Muscle layer of duodenum (tissue), 2 donors: Measurements from ENCODE around the gene MIDN.

Source experiments
- H3K27ac ChIP-seq: one replicate; pipeline ENCODE4 v1.7.0; 2013; ENCODE audit warnings: mild to moderate bottlenecking, low read length
- H3K27me3 ChIP-seq: one replicate; pipeline ENCODE4 v1.7.0; 2013; ENCODE audit warnings: low read depth, mild to moderate bottlenecking, control low read depth, low read length
- H3K36me3 ChIP-seq, 2 donors: one replicate each; pipeline ENCODE4 v1.7.0; 2013; ENCODE audit warnings: low read length in 2 of 2, control low read depth in 1 of 2, mild to moderate bottlenecking in 1 of 2; ENCODE audit not compliant: insufficient read depth in 2 of 2, control insufficient read depth in 1 of 2
- H3K4me1 ChIP-seq, 2 donors: one replicate each; pipeline ENCODE4 v1.7.0; 2013; ENCODE audit warnings: low read length in 2 of 2, mild to moderate bottlenecking in 2 of 2, control low read depth in 1 of 2, moderate library complexity in 1 of 2; ENCODE audit not compliant: insufficient read depth in 2 of 2, control insufficient read depth in 1 of 2
- H3K4me3 ChIP-seq, 2 donors: one replicate each; pipeline ENCODE4 v1.7.0; 2013; ENCODE audit warnings: low read length in 2 of 2, low read depth in 1 of 2, mild to moderate bottlenecking in 1 of 2
- H3K9me3 ChIP-seq, 2 donors: one replicate each; pipeline ENCODE4 v1.7.0; 2013; ENCODE audit warnings: low read length in 2 of 2, control low read depth in 1 of 2, mild to moderate bottlenecking in 1 of 2; ENCODE audit not compliant: control insufficient read depth in 1 of 2
- donor health status: healthy.

The MIDN gene

DNA sequence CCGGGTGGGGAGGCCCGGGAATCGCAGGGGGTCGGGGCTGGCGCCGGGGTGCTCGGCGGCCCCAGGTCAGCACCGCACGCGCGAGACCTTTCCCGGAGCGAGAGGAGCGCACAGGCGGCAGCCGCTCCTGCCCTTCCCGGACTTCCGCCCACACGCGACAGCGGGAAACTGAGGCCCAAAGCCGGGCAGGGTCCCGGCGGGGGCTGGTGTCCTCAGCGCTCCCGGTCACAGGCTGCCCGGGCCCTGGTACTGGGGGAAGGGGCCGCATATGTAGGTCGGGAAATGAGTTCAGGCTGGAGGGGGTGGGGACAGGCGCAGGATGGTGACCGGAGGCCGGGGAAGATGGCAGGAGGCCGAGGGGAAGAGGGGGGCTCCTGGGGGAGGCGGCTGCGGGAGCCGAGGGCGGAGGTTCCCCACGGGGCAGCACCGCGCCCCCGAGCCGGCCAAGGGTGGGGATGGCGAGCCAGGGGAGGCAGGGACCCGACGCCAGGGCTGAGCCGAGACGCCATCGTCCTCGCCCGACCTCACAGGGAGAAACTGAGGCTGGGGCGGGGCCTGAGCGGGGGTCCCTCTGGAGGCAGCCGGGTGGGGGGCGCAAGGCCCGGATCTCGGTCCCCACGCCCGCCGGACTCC lies 11.2 kb upstream of the MIDN start:
- no peaks in the 10 kb centered on the region for H3K9me3 ChIP-seq
- H3K27ac ChIP-seq: no peak overlapping the region
- no peaks in the 10 kb centered on the region for H3K27me3 ChIP-seq
- peaks cover 6 to 53% of the 10 kb centered on the region in 2 donors for H3K4me1 ChIP-seq
- H3K4me3 ChIP-seq: peak overlapping the region in 1 of 2 donors; percentile 68
- H3K36me3 ChIP-seq: no peaks in the 10 kb centered on the region

DNA sequence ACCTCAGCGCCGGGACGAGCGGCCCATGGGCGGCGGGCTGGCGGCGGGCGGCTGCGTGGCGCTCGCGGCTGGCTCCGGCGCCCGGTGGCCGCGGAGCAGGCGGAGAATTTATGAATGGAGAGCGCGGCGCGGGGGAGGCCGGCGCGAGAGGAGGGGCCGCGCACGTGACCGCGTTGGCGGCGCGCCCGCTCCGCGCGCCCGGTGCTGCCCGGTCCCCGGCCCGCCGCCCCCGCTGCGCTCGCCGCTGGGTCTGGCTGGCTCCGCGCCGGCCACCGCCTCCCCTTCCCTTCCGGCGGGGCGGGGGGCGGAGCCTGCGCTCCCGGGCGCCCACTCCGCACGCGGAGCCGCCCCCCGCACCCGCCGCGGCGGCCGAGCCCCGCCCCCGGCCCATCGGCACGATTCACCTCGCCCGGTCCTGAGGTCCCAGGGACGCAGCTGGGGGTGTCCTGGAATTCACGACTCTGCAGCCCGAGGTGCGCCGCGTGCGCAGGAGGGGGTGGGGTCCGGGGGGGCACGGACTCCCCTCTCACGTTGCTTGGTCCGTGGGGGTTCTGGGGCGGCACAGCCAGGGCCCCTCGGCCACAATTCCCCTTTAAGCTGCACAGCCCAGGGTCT lies 10.5 kb upstream of the MIDN start, which contains the start of gene CBARP:
Gene CBARP (minus strand): TSS at position 252 of the 615 bp plus-strand sequence. CDS start 1,905 bp downstream, outside the sequence.
- Histone ChIP-seq H3K36me3 (no peaks in the 10 kb centered on the region), H3K27me3 (no peaks in the 10 kb centered on the region), H3K4me1 (peaks cover 2 to 53% of the 10 kb centered on the region in 2 donors), H3K4me3 (peak within 1 kb of the TSS in 1 of 2 donors; percentile 68), H3K9me3 (no peaks in the 10 kb centered on the region), H3K27ac (no peak within 1 kb of the TSS)

DNA sequence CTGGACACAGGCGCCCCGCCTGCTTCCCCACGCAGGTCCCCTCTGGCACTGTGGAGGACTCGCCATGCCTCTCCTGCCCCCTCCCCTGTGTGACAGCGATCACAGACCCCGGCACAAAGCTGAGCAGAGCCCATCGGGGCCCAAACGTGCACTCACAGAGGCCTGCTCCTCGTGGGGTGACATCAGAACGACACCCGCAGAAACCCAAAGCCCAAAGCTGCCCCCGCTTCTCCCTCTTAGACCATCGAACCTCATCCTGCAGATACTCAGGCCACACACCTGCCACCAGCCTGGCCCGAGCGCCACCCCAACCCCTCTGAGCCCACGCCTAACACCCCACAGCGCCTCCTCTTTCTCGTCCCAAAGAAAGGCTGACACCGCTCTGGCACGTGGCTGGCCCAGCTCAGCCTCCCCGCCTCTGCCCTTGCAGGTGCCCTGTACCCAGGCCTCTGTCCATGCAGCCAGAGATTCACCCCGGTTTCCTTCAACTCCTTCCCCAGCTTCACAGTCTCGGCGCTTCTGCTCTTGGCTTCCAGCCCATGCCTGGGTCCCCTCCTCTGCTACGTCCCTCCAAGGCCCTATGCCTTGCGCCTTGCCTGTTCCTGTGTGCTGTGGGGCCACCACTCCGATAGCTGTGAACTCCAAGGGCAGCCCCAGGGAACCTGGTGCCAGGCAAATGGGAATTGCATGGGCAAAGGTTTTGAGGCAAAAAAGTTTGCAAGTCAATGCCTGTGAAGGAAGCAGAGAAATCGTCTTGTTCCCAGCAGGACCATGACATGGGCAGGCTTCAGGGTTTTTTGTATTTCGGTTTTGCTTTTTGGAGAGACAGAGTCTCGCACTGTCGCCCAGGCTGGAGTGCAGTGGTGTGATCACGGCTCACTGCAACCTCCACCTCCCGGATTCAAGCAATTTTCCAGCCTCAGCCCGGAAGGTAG lies 9.7 kb upstream of the MIDN start:
- Histone ChIP-seq H3K4me1 (peaks cover 6 to 53% of the 10 kb centered on the region in 2 donors), H3K27me3 (no peaks in the 10 kb centered on the region), H3K9me3 (no peaks in the 10 kb centered on the region), H3K36me3 (no peaks in the 10 kb centered on the region), H3K4me3 (peak overlapping the region in 1 of 2 donors; percentile 56), H3K27ac (no peak overlapping the region)

DNA sequence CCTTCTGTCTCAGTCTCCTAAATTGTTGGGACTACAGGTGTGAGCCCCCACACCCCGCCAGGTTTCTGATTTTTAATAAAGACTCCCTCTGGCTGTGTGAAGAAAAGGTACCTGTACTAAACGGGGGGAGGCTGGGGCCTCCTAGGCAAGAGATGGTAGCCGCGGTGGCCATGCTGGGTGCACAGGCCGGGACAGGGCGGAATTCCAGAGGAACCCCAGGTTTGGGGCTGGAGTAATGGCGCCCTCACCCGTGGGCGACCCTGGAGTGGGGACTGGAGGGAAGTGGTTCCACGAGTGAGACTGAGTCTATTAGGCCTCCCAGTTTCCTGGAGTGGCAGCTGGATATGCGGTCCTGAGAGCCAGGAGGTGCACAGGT lies 9.0 kb upstream of the MIDN start:
- Histone ChIP-seq H3K4me3 (peak overlapping the region in 1 of 2 donors; percentile 40), H3K36me3 (no peaks in the 10 kb centered on the region), H3K27me3 (no peaks in the 10 kb centered on the region), H3K27ac (no peak overlapping the region), H3K9me3 (no peaks in the 10 kb centered on the region), H3K4me1 (peaks cover 7 to 56% of the 10 kb centered on the region in 2 donors)

DNA sequence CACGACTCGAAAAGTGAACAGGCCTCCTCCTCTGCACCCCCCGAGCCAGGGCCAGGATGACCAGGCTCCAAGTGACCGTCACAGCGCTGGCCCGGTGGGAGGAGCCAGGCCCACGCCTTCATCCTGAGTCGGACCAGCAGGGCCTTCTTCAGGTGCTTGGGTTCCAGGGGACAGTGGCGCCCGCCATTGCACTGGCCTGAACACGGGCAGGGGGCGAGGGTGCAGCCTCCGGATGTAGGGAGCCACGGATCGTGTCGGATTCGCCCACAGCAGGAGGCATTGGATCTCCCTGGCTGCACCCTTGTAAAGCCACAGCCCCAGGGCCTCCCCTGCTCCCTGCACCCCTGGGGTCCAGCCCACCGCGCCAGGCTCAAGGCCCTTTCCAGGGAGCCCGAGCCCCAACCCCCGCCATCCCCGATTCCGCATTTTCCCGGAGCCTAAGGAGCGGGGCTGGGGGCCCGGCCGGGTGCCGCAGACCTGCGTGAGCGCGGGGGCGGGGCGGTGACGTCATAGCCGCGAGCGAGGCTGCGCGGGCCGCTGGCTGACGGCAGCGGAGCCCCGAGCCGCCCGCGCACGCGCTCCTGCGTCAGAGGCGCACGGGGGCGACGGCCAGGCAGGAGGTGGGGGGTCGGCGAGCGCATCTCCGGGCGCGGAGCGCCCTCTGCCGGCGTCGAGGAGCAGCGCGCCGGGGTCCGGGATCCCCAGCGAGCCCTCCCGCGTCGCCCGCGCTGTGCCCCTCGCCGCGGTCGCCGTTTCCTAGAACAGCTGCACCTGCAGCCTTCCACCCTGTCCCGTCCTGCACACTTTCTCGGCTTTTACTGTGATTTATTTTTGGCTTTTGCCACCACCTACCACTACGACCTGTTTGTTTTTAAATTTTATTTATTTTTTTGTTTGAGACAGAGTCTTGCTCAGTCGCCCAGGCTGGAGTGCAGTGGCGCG lies 8.3 kb upstream of the MIDN start:
- Histone ChIP-seq H3K27me3 (no peaks in the 10 kb centered on the region), H3K4me1 (peaks cover 9 to 62% of the 10 kb centered on the region in 2 donors), H3K36me3 (no peaks in the 10 kb centered on the region), H3K4me3 (peak overlapping the region in 1 of 2 donors; percentile 40), H3K9me3 (no peaks in the 10 kb centered on the region), H3K27ac (no peak overlapping the region)

DNA sequence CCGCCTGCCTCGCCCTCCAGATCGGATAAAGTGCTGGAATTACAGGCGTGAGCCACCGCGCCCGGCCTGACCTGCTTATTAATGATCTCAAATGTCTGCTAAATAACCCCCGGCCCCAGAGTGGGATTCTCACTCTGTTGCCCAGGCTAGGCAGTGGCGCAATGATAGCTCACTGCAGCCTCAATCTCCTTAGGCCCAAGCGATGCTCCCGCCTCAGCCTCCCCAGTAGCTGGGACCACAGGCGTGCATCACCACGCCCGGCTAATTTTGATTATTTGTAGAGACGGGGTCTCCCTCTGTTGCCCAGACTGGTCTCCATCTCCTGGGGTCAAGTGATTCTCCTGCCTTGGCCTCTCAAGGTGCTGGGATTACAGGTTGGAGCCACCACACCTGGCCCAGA lies 7.5 kb upstream of the MIDN start:
- H3K27ac ChIP-seq: no peak overlapping the region
- peak overlapping the region in 1 of 2 donors; percentile 89 for H3K4me3 ChIP-seq
- H3K36me3 ChIP-seq: no peaks in the 10 kb centered on the region
- H3K9me3 ChIP-seq: no peaks in the 10 kb centered on the region
- H3K4me1 ChIP-seq: peaks cover 9 to 70% of the 10 kb centered on the region in 2 donors
- H3K27me3 ChIP-seq: no peaks in the 10 kb centered on the region

DNA sequence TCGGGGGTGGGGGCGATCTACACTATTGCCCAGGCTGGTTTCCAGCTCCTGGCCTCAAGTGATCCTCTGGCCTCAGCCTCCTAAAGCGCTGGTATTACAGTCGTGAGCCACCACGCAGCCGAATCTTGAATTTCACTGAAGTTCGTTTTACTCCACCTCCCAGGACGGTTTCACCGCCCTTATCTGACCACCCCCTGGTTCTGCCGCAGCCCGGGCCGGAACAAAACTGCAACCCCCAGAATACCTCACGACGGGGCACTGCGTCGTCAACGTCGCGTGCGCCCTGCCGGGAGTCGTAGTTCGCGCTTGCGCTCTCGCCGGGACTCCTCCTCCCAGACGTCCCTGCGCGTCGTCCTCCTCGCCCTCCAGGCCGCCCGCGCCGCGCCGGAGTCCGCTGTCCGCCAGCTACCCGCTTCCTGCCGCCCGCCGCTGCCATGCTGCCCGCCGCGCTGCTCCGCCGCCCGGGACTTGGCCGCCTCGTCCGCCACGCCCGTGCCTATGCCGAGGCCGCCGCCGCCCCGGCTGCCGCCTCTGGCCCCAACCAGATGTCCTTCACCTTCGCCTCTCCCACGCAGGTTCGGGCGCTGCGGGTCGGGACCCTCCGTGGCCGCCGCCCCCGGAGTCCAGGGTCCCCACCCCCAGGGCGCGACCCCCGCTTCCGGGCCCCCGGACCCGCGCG lies 6.8 kb upstream of the MIDN start, which contains the start of gene ATP5F1D:
Gene ATP5F1D (plus strand): TSS at position 335 of the 679 bp plus-strand sequence. CDS start 100 bp downstream, at position 435.
- Histone ChIP-seq H3K4me1 (peaks cover 9 to 68% of the 10 kb centered on the region in 2 donors), H3K9me3 (no peaks in the 10 kb centered on the region), H3K36me3 (no peaks in the 10 kb centered on the region), H3K27ac (peak within 1 kb of the TSS; percentile 39), H3K27me3 (no peaks in the 10 kb centered on the region), H3K4me3 (peak within 1 kb of the TSS; percentile 68 to 89)

DNA sequence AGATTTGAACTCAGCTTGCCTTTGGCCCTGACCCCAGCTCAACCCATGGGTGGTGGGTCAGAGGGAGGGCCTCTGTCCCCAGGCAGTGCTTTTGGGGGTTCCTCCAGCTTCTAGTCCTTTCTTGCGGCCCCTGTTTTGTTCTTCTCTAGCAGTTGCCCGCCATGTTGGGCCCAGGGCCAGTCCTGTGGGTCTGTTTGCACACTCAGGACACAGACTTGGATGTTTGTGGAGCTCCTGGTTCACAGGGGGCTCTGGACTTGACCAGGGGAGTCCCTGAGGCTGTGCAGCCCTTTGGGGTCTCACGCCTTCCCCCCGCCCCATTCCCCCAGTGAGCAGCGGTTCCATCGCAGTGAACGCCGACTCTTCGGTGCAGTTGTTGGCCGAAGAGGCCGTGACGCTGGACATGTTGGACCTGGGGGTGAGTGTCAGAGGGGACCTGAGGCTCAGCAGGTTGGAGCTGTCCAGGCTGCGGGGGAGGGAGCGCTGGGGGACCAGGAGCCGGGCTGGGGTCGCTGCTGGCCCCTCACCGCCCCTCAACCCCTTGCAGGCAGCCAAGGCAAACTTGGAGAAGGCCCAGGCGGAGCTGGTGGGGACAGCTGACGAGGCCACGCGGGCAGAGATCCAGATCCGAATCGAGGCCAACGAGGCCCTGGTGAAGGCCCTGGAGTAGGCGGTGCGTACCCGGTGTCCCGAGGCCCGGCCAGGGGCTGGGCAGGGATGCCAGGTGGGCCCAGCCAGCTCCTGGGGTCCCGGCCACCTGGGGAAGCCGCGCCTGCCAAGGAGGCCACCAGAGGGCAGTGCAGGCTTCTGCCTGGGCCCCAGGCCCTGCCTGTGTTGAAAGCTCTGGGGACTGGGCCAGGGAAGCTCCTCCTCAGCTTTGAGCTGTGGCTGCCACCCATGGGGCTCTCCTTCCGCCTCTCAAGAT lies 4.4 kb upstream of the MIDN start:
- Histone ChIP-seq H3K27ac (peak overlapping the region; percentile 63), H3K9me3 (no peaks in the 10 kb centered on the region), H3K4me1 (peaks cover 7 to 58% of the 10 kb centered on the region in 2 donors), H3K4me3 (peak overlapping the region in 1 of 2 donors; percentile 42), H3K36me3 (no peaks in the 10 kb centered on the region), H3K27me3 (no peaks in the 10 kb centered on the region)

DNA sequence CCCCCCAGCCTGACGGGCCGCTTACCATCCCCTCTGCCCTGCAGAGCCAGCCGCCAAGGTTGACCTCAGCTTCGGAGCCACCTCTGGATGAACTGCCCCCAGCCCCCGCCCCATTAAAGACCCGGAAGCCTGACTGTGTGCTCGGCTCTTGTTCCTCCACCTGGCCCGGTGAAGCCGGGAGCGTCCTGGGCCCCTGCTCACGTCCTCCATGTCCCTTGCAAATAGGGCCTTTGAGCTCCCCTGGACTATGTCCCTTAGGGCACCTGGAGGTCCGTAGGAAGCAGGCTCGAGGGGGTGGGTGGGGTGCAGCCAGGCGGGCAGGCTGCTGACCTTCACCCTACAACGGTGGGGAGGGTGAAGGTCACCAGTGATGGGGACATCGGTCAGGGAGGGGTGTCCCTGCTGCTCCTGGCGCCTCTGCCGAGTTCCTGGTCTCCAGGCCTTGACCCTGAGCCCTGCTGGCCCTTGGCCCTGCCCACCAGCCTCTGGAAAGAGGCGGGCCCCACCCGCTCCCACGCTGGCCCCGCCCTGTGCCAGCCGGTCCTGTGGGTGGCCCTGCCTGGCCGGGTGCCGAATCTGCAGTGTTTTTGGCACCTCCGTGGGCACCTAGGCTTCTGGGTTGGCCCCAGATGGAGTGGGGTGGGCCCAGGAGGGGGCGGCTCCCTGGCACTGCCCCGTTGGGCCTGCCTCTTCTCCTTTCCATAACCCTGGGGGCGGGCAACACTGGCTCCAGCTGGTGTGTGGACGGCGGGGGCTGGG lies 3.5 kb upstream of the MIDN start:
- peak overlapping the region in 1 of 2 donors; percentile 42 for H3K4me3 ChIP-seq
- H3K36me3 ChIP-seq: no peaks in the 10 kb centered on the region
- peaks cover 7 to 58% of the 10 kb centered on the region in 2 donors for H3K4me1 ChIP-seq
- H3K27ac ChIP-seq: peak overlapping the region; percentile 63
- no peaks in the 10 kb centered on the region for H3K9me3 ChIP-seq
- H3K27me3 ChIP-seq: no peaks in the 10 kb centered on the region
